Neuron (in vitro differentiated cells): ENCODE results near the gene ZBP1.

Source experiments
- H2AFZ ChIP-seq: one replicate; pipeline ENCODE4 v1.6.1; 2013; ENCODE audit warnings: low read depth, mild to moderate bottlenecking, inconsistent platforms, low read length, moderate library complexity
- H3K27me3 ChIP-seq: one replicate; pipeline ENCODE4 v1.6.1; 2013; ENCODE audit warnings: low read length; ENCODE audit not compliant: insufficient read depth
- H3K36me3 ChIP-seq: one replicate; pipeline ENCODE4 v1.6.1; 2013; ENCODE audit warnings: low read length; ENCODE audit not compliant: insufficient read depth
- H3K4me1 ChIP-seq: one replicate; pipeline ENCODE4 v1.6.1; 2013; ENCODE audit warnings: low read length; ENCODE audit not compliant: insufficient read depth
- H3K4me3 ChIP-seq: 2 replicates; pipeline ENCODE4 v1.5.1; 2013; ENCODE audit warnings: mild to moderate bottlenecking, low read length, moderate library complexity
- H3K9me3 ChIP-seq: one replicate; pipeline ENCODE4 v1.6.1; 2013; ENCODE audit warnings: low read length

Gene ZBP1

DNA sequence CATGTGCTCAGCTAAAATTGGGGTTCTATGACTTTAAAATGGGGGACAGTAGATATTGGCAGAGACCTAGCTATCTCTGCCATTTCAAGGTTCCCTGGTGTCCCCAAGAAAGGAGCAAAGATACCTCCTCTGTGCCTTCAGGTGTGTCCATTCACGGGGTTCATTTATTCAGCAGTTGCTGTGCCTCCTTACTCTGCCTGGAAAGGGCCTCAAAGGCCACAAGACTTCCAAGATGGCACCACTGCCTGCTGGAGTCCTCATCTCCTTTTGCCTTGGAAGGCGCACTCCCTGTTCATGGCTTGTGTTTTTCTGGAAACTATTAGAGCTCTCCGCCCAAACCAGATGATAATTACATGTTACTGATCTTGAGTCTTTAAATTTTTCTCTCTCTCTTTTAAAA is 3.9 kb upstream of the ZBP1 start:
- Histone ChIP-seq H2AFZ (no peak overlapping the region), H3K4me3 (no peak overlapping the region), H3K27me3 (peaks cover 6% of the 10 kb centered on the region), H3K9me3 (peaks cover 2% of the 10 kb centered on the region), H3K4me1 (no peaks in the 10 kb centered on the region), H3K36me3 (no peaks in the 10 kb centered on the region)

DNA sequence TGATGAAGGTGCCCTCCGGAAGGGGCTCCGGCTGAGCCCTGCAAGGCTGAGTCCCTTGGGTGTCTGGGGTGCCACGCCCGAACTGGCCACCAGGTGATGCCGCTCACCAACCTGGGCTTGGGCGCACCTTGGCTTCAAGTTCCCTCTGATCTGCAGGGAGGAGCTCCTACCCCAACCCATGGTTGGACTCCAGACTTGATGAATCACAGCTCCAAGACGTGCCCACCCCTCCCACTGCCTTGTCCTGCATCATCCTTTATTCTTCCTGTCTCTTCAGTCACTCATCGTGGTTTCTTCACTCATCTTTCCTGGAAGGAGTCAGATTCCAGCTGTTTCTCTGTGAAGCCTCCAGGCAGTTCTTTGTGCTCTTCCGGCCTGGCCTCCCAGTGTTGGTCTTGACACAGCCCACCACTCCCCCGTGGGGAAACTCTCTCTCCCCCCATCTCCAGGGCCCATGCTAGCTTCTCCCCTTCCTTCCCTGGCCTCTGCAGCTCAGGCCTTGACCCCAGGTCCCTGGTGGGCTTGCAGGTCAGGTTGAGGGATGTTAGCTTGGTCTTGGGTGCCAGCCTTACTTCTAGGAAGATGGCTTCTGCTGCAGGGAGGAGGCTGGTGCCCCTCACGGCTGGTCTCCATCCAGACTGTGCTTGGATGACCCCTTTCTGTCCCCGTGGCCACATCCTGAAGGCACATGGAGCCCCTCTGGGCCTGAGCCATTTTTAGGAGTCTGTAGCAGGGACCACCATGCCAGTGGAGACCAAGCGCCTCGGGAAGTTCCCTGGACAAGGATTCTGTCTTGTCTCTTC is 2.6 kb upstream of the ZBP1 start:
- Histone ChIP-seq H3K4me3 (no peak overlapping the region), H2AFZ (no peak overlapping the region), H3K9me3 (peaks cover 2% of the 10 kb centered on the region), H3K4me1 (no peaks in the 10 kb centered on the region), H3K27me3 (peaks cover 11% of the 10 kb centered on the region), H3K36me3 (no peaks in the 10 kb centered on the region)

GRCh38 chr20:57622201-57622570 is 2.0 kb upstream of the ZBP1 start:
- Histone ChIP-seq H3K4me1 (no peaks in the 10 kb centered on the region), H3K9me3 (peaks cover 2% of the 10 kb centered on the region), H3K4me3 (no peak overlapping the region), H3K27me3 (peaks cover 11% of the 10 kb centered on the region), H3K36me3 (no peaks in the 10 kb centered on the region), H2AFZ (no peak overlapping the region)

GRCh38 chr20:57621421-57622200 is 1.4 kb upstream of the ZBP1 start:
- no peak overlapping the region for H3K4me3 ChIP-seq
- H2AFZ ChIP-seq, result no peak overlapping the region
- no peaks in the 10 kb centered on the region for H3K4me1 ChIP-seq
- no peaks in the 10 kb centered on the region for H3K36me3 ChIP-seq
- H3K27me3 ChIP-seq, result peaks cover 11% of the 10 kb centered on the region
- peaks cover 2% of the 10 kb centered on the region for H3K9me3 ChIP-seq

- no peak overlapping the region for H2AFZ ChIP-seq
- H3K36me3 ChIP-seq, result no peaks in the 10 kb centered on the region
- H3K9me3 ChIP-seq, result no peaks in the 10 kb centered on the region
- no peak overlapping the region for H3K4me3 ChIP-seq
- no peaks in the 10 kb centered on the region for H3K4me1 ChIP-seq
- peaks cover 13% of the 10 kb centered on the region for H3K27me3 ChIP-seq
Measured at GRCh38 chr20:57620999-57621398, 773 bp upstream of the ZBP1 start.

GRCh38 chr20:57619051-57619831 is 985 bp downstream of the ZBP1 start:
- Histone ChIP-seq H3K27me3 (peaks cover 17% of the 10 kb centered on the region), H3K4me1 (no peaks in the 10 kb centered on the region), H3K36me3 (no peaks in the 10 kb centered on the region), H2AFZ (no peak overlapping the region), H3K4me3 (no peak overlapping the region), H3K9me3 (no peaks in the 10 kb centered on the region)

DNA sequence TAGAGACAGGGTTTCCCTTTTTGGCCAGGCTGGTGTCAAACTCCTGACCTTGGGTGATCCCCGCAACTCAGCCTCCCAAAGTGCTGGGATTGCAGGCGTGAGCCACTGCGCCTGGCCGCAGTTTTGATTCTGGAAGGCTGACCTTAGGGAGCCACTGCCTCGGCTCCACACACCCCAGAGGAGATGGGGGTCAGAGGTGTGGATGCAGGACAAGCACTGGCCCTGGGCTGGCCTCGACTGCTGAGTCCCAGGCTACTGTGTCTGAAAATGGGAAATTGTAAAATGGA is 1.5 kb downstream of the ZBP1 start:
- Histone ChIP-seq H3K9me3 (no peaks in the 10 kb centered on the region), H3K36me3 (no peaks in the 10 kb centered on the region), H2AFZ (no peak overlapping the region), H3K27me3 (peaks cover 17% of the 10 kb centered on the region), H3K4me1 (no peaks in the 10 kb centered on the region), H3K4me3 (no peak overlapping the region)

GRCh38 chr20:57618091-57618763 is 2.0 kb downstream of the ZBP1 start:
- Histone ChIP-seq H3K36me3 (no peaks in the 10 kb centered on the region), H2AFZ (no peak overlapping the region), H3K27me3 (peaks cover 17% of the 10 kb centered on the region), H3K4me1 (no peaks in the 10 kb centered on the region), H3K9me3 (no peaks in the 10 kb centered on the region), H3K4me3 (no peak overlapping the region)

GRCh38 chr20:57617079-57617795 is 3.0 kb downstream of the ZBP1 start:
- Histone ChIP-seq H3K36me3 (no peaks in the 10 kb centered on the region), H3K27me3 (peaks cover 17% of the 10 kb centered on the region), H3K9me3 (no peaks in the 10 kb centered on the region), H3K4me1 (no peaks in the 10 kb centered on the region), H2AFZ (no peak overlapping the region), H3K4me3 (no peak overlapping the region)

- Histone ChIP-seq H3K4me1 (no peaks in the 10 kb centered on the region), H3K36me3 (no peaks in the 10 kb centered on the region), H2AFZ (no peak overlapping the region), H3K27me3 (peaks cover 17% of the 10 kb centered on the region), H3K4me3 (no peak overlapping the region), H3K9me3 (no peaks in the 10 kb centered on the region)
Measured at GRCh38 chr20:57616143-57616951, 3.9 kb downstream of the ZBP1 start.

- Histone ChIP-seq H3K9me3 (no peaks in the 10 kb centered on the region), H3K27me3 (peaks cover 17% of the 10 kb centered on the region), H3K36me3 (no peaks in the 10 kb centered on the region)
Measured at GRCh38 chr20:57615445-57615811, 4.8 kb downstream of the ZBP1 start.

More at GRCh38 chr20:57615445-57615811, 4.8 kb downstream of the ZBP1 start:
- H3K4me1 ChIP-seq, result no peaks in the 10 kb centered on the region
- no peak overlapping the region for H2AFZ ChIP-seq
- H3K4me3 ChIP-seq, result no peak overlapping the region
